GM21526 (cell line): Measurements from ENCODE around the gene RNF41.
"Not testable (repeated sequence)": the region's sequence is repeated elsewhere in the genome, so short reads cannot be mapped to it uniquely, and the experiment has no call there.

Source experiments
- ATAC-seq: cut with Tn5 transposase; IDR thresholded peaks from one replicate; pipeline ENCODE4 v1.9.1; 2021; ENCODE audit warnings: moderate library complexity; ENCODE audit not compliant: unreplicated experiment, low FRiP score

Gene RNF41

DNA sequence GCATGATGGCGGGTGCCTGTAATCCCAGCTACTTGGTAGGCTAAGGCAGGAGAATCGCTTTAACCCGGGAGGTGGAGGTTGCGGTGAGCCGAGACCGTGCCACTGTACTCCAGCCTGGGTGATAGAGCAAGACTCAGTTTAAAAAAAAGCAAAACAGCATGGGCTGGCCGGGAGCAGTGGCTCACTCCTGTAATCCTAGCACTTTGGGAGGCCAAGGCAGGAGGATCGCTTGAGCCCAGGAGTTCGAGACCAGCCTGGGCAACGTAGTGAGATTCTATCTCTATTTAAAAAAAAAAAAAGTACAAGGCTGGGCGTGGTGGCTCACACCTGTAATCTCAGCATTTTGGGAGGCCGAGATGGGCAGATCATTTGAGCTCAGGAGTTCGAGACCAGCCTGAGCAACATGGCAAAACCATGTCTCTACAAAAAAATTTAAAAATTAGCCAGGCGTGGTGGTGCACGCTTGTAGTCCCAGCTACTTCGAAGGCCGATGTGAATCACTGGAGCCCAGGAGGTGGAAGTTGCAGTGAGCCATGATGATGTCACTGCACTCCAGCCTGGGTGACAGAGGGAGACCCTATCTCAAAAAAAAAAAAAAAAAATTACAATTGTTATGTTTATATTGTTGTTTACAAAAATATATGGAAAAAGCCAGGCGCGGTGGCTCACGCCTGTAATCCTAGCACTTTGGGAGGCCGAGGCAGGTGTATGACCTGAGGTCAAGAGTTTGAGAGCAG lies 65.1 kb downstream of the RNF41 start:
- not testable (repeated sequence) for ATAC-seq

DNA sequence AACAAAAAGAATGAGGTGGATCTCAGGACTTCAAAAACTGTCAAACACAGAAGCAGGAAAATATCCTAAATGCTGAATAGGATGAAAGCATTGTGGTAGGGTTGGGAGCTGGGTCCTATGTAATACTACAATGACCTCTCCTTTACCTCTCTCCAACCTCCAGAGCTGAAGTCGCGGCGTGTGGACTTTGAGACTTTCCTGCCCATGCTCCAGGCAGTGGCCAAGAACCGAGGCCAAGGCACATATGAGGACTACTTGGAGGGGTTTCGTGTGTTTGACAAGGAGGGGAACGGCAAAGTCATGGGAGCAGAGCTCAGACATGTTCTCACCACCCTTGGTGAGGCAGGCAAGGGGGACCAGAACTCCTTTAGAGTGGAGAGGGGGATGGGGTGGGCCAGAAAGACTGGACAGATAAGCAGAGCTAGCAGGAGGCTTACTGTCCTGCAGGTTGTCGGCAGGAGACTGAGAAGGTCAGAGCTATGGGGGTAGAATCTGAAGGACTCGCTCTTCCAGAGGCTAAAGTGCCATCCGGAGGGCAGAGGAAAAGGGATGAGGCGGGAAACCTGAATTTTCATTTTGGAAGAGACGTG lies 66.4 kb downstream of the RNF41 start:
- no peak for ATAC-seq

DNA sequence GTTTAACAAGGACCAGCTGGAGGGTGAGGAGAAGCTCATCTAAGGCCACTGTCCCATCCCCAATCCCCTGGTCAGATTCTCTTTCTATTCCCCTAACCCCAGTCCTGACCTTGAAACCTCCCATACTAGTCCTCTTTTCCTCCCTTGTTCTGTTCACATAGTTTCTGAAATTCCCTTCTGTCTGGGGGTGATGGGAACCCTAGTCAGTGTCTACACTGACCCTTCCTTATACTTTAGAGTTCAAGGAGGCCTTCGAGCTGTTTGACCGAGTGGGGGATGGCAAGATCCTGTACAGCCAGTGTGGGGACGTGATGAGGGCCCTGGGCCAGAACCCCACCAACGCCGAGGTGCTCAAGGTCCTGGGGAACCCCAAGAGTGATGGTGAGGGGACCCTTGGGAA lies 66.9 kb downstream of the RNF41 start:
- no peak for ATAC-seq

DNA sequence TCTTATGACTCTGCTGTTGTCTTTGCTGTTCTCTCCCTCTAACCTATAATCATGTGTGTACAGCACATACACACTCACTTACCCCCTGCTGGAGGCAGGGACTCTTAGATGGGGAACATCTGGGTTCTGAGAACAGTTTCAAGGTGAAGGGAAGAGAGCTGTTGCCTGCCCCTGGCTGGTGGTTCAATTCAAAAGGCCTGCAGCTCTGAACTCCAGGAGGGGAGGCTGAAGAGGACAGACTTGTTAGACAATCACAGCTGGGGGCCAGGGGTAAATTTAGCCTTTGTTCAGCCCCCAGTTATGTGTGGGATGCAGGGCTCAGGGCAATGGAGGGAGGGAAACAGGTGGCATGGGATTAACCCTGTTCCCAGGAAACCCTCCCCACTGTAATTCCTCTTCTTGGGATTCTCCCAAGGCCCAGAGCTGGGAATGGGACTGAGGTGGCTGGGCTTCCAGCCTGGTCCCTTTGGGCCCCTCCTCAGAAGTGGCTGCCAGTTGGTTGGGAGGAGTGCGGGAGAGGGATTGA lies 67.4 kb downstream of the RNF41 start:
- no peak for ATAC-seq

DNA sequence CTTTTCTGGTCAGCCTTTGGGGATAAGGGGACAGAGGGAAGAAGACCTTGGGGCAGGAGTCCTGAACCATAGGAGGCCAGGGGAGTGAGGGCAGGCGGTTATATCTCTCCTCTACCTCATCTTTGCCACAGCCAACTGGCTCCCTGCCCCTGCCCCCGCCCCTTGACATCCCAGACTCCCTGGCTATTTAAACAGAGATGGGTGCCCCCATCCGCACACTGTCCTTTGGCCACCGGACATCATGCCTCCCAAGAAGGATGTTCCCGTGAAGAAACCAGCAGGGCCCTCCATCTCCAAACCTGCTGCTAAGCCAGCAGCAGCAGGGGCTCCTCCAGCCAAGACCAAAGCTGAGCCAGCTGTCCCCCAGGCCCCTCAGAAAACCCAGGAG lies 68.0 kb downstream of the RNF41 start:
- ATAC-seq, result no peak

DNA sequence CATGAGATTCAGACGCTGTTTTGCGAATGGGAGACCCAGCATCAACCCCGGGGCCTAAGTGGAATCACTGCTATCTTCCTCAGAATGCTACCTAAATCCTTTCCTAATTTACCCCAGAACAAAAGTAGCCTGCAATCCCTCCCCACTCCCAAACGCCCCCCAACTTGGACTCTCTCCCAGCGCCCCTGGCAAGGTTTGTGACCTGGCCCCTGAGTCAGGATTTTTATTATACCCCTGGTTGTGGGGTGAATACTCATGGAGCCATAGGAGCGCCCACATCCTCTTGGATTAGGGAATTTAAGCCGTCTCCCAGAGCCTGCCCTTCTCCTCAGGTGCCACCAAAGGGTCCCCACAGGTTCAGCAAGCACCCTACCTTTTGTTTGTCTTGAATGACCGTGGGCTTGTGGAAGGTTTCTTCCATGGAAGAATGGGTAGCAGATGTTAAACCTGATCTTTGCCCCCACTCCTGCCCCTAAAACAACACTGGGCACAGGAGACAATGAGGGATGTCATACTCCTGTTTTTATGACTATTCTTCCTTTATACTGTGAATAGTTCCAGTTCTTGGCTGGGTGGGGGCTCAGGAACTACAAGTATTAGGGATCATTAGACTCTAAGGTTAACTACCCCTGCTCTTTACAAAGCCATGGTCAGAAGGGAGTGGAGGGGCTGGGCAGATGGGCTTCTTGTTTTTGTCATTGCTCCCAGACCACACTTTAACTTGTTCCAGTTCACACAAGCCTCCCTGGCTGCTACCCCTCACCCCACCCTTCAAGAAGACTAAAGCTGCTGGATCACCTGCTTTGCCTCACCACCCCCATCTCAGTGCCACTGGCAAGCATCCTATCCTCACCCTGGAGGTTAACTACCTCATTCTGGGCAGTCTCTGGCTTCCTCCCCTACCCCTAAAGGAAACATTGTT lies 68.7 kb downstream of the RNF41 start:
- no peak for ATAC-seq
